ENCODE results near the gene MS4A14.

- TF ChIP-seq CTCF (IDR thresholded peaks at IDR 0.05; ENCODE audit: insufficient read depth, low read length) (no peak), GABPA (IDR thresholded peaks at IDR 0.05; ENCODE audit: low read depth) (no peak)
These were observed 61.3 kb downstream of the MS4A14 start for GRCh38 chr11:60457576-60457975.

Measured in HL-60 (cell line).